ENCODE measurements around the gene NRG2. TPM values are rescaled to one million over a fixed set of nuclear protein-coding genes. Genes with fewer than 3 reads are reported as not detected.

NRG2 gene
- total RNA-seq, 1 experiment from 2014 or later: 0.23 TPM

GRCh38 chr5:140039561-140039960, 3.5 kb downstream of the NRG2 start:
- ChIA-PET POLR2A (interaction anchor here (0.6 to 2.9 kb wide), 8 partner anchors 9 to 277 kb away, joined by 3 to 16 read pairs (median 4); no protein-coding TSS in a partner anchor), CTCF (interaction anchor here (0.8 to 0.9 kb wide), 2 partner anchors 16 to 70 kb away, joined by 3 read pairs; no protein-coding TSS in a partner anchor)
- intact Hi-C loops (cut with micrococcal nuclease): no loop called here
- peak; percentile 98 for DNase-seq (ENCODE audit: unreplicated experiment)
- H3K9me3 Mint-ChIP-seq (ENCODE audit: unreplicated experiment): no peaks in the 10 kb centered on the region
- no peaks in the 10 kb centered on the region for H3K36me3 Mint-ChIP-seq (ENCODE audit: insufficient read depth, unreplicated experiment)
- peak overlapping the region; percentile 27 for H3K4me3 Mint-ChIP-seq (ENCODE audit: unreplicated experiment)
- H3K27me3 Mint-ChIP-seq (ENCODE audit: insufficient read depth, unreplicated experiment): peaks cover 11% of the 10 kb centered on the region
- TF ChIP-seq CTCF (IDR thresholded peaks at IDR 0.05; ENCODE audit: unreplicated experiment): no peak
- peak overlapping the region; percentile 29 for H3K27ac Mint-ChIP-seq (ENCODE audit: low read depth, unreplicated experiment)
- BruUV-seq (replicated peaks): no TSS peak
- H3K4me1 Mint-ChIP-seq (ENCODE audit: insufficient read depth, unreplicated experiment): peaks cover 32% of the 10 kb centered on the region

GRCh38 chr5:140038373-140038957, 4.6 kb downstream of the NRG2 start:
- CTCF ChIA-PET: interaction anchor here (0.6 to 1.1 kb wide), 7 partner anchors 16 to 941 kb away, joined by 3 to 5 read pairs (median 3); no protein-coding TSS in a partner anchor
- H3K4me1 Mint-ChIP-seq (ENCODE audit: insufficient read depth, unreplicated experiment): peaks cover 32% of the 10 kb centered on the region
- H3K27me3 Mint-ChIP-seq (ENCODE audit: insufficient read depth, unreplicated experiment): no peaks in the 10 kb centered on the region
- H3K27ac Mint-ChIP-seq (ENCODE audit: low read depth, unreplicated experiment): no peak overlapping the region
- no peaks in the 10 kb centered on the region for H3K36me3 Mint-ChIP-seq (ENCODE audit: insufficient read depth, unreplicated experiment)
- H3K4me3 Mint-ChIP-seq (ENCODE audit: unreplicated experiment): peak overlapping the region; percentile 19
- intact Hi-C loops (cut with micrococcal nuclease): no loop called here
- no peak for TF ChIP-seq CTCF (IDR thresholded peaks at IDR 0.05; ENCODE audit: unreplicated experiment)
- no peak for DNase-seq (ENCODE audit: unreplicated experiment)
- no TSS peak for BruUV-seq (replicated peaks)
- H3K9me3 Mint-ChIP-seq (ENCODE audit: unreplicated experiment): no peaks in the 10 kb centered on the region
- POLR2A ChIA-PET: interaction anchor here (0.6 to 1.6 kb wide), 4 partner anchors 8 to 71 kb away, joined by 3 to 6 read pairs (median 4); no protein-coding TSS in a partner anchor

- Mint-ChIP-seq H3K36me3 (ENCODE audit: insufficient read depth, unreplicated experiment) (no peaks in the 10 kb centered on the region), H3K4me1 (ENCODE audit: insufficient read depth, unreplicated experiment) (peaks cover 32% of the 10 kb centered on the region), H3K27me3 (ENCODE audit: insufficient read depth, unreplicated experiment) (no peaks in the 10 kb centered on the region), H3K9me3 (ENCODE audit: unreplicated experiment) (no peaks in the 10 kb centered on the region), H3K4me3 (ENCODE audit: unreplicated experiment) (no peak overlapping the region), H3K27ac (ENCODE audit: low read depth, unreplicated experiment) (no peak overlapping the region)
- TF ChIP-seq CTCF (IDR thresholded peaks at IDR 0.05; ENCODE audit: unreplicated experiment): no peak
- BruUV-seq (replicated peaks): no TSS peak
- intact Hi-C loops (cut with micrococcal nuclease): no loop called here
- ChIA-PET CTCF (interaction anchor here (0.6 kb wide), 1 partner anchor 84 kb away, joined by 3 read pairs; no protein-coding TSS in a partner anchor), POLR2A (no interaction called here)
- no peak for DNase-seq (ENCODE audit: unreplicated experiment)
These were observed 6.1 kb downstream of the NRG2 start for GRCh38 chr5:140037012-140037411.

GRCh38 chr5:140035881-140036280, 7.2 kb downstream of the NRG2 start:
- Mint-ChIP-seq H3K9me3 (ENCODE audit: unreplicated experiment) (no peaks in the 10 kb centered on the region), H3K27me3 (ENCODE audit: insufficient read depth, unreplicated experiment) (no peaks in the 10 kb centered on the region)

More at GRCh38 chr5:140035881-140036280, 7.2 kb downstream of the NRG2 start:
- no peak for DNase-seq (ENCODE audit: unreplicated experiment)
- peaks cover 23% of the 10 kb centered on the region for H3K4me1 Mint-ChIP-seq (ENCODE audit: insufficient read depth, unreplicated experiment)
- no peak overlapping the region for H3K4me3 Mint-ChIP-seq (ENCODE audit: unreplicated experiment)
- no peak for TF ChIP-seq CTCF (IDR thresholded peaks at IDR 0.05; ENCODE audit: unreplicated experiment)
- POLR2A ChIA-PET: interaction anchor here (0.6 to 1.5 kb wide), 3 partner anchors 10 to 442 kb away, joined by 4 to 6 read pairs (median 5); no protein-coding TSS in a partner anchor
- intact Hi-C loops (cut with micrococcal nuclease): no loop called here
- no peak overlapping the region for H3K27ac Mint-ChIP-seq (ENCODE audit: low read depth, unreplicated experiment)
- no peaks in the 10 kb centered on the region for H3K36me3 Mint-ChIP-seq (ENCODE audit: insufficient read depth, unreplicated experiment)
- CTCF ChIA-PET: interaction anchor here (0.6 to 0.9 kb wide), 3 partner anchors 13 to 257 kb away, joined by 3 to 4 read pairs (median 3); no protein-coding TSS in a partner anchor
- no TSS peak for BruUV-seq (replicated peaks)

Measured in MCF 10A (cell line).